ENCODE data around the gene SFPQ. TPM values are rescaled to one million over a fixed set of nuclear protein-coding genes. Genes with fewer than 3 reads are reported as not detected.
"Not testable (repeated sequence)": the region's sequence is repeated elsewhere in the genome, so short reads cannot be mapped to it uniquely, and the experiment has no call there.

The SFPQ gene
- total RNA-seq, 1 experiment from 2014 or later: 299 TPM

DNA sequence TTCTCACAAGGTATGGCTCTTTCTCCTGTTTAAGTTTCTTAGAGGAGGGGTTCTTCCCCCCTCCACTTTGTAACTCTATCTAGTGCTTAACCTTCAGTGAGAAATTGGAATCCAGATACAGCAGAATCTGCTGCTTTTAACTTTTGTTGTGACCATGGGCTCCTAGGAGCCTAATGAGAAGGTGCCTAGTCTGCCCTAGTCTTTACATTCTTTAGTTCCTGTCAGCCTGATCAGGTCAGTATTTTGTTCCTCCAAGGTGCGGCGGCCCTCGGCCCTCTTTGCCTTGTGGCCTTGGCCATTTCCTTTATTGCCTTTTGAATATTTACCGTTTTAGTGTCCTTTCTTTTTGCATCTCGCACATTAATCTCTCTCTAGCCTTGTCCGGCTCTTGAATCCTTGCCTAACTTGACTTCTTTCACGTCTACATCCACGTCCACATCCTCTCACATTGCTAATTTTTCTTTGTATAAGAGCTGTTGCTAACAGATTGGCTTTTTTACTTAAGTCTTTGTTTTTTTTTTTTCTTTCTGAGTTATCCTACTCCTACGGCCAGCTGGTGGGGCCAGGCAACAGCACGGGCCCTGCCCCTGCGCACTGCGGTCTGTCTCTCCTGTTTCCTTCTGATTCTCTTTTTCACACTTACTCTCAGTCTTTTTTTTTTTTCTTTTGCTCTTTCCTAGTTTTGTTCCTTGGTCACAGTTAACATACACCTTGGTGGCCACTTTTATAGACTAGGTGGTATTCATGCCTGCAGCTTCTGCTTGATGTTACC is 49.0 kb downstream of the SFPQ start:
- no peak overlapping the region for H3K4me2 ChIP-seq
- no peaks in the 10 kb centered on the region for H4K20me1 ChIP-seq (ENCODE audit: insufficient read depth)
- DNase-seq: no peak
- H2AFZ ChIP-seq: no peak overlapping the region
- no peaks in the 10 kb centered on the region for H3F3A ChIP-seq (ENCODE audit: insufficient read depth, low read depth)
- no peak overlapping the region for H3K4me3 ChIP-seq
- peaks cover 10% of the 10 kb centered on the region; the same call in 1 of the 2 replicates for H3K27me3 ChIP-seq (ENCODE audit: insufficient read depth, low read depth)
- ChIA-PET POLR2A (ENCODE audit: unreplicated experiment) (no interaction called here), CTCF (no interaction called here)
- H3K9me3 ChIP-seq (ENCODE audit: insufficient read depth, low read depth): no peaks in the 10 kb centered on the region; the same call in 1 of the 2 replicates
- intact Hi-C loops (cut with micrococcal nuclease; ENCODE audit: unreplicated experiment): no loop called here
- H3K4me1 ChIP-seq (replicated peaks; ENCODE audit: insufficient read depth): no peaks in the 10 kb centered on the region
- no TSS peak for BruUV-seq (replicated peaks)
- no peaks in the 10 kb centered on the region for H3K9me2 ChIP-seq (ENCODE audit: insufficient read depth)
- no peaks in the 10 kb centered on the region for H3K36me3 ChIP-seq (ENCODE audit: low read depth)
- H3K27ac ChIP-seq: no peak overlapping the region
- no peaks in the 10 kb centered on the region for H3K79me2 ChIP-seq (ENCODE audit: low read depth)
- TF ChIP-seq EZH2 (IDR thresholded peaks at IDR 0.05; ENCODE audit: low read depth): no peak
- TF ChIP-seq, protein P1, sequence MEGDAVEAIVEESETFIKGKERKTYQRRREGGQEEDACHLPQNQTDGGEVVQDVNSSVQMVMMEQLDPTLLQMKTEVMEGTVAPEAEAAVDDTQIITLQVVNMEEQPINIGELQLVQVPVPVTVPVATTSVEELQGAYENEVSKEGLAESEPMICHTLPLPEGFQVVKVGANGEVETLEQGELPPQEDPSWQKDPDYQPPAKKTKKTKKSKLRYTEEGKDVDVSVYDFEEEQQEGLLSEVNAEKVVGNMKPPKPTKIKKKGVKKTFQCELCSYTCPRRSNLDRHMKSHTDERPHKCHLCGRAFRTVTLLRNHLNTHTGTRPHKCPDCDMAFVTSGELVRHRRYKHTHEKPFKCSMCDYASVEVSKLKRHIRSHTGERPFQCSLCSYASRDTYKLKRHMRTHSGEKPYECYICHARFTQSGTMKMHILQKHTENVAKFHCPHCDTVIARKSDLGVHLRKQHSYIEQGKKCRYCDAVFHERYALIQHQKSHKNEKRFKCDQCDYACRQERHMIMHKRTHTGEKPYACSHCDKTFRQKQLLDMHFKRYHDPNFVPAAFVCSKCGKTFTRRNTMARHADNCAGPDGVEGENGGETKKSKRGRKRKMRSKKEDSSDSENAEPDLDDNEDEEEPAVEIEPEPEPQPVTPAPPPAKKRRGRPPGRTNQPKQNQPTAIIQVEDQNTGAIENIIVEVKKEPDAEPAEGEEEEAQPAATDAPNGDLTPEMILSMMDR (conservative IDR thresholded peaks at IDR 0.05): no peak

DNA sequence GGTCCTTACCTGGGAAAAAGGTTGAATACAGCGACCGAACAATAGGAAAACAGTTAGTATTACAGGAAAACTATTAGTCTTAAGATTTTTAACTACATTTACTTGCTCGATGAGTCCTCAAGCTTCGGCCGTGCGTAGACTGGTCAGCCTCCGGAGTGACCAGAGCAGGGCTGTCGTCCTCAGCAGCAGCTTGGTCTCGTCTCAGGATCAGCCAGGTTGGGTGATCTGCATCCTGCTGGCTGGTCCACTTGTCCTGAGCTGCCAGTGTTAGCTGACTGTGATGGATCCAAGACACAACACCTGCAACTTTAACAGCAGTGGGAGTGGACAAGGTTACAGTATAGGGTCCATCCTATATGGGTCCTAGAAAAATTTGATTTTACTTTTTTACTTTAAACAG is 50.2 kb downstream of the SFPQ start:
- H3K27me3 ChIP-seq (ENCODE audit: insufficient read depth, low read depth): peaks cover 16% of the 10 kb centered on the region; the same call in 1 of the 2 replicates
- BruUV-seq (replicated peaks); H3K4me3 ChIP-seq; H3K9me3 ChIP-seq (ENCODE audit: insufficient read depth, low read depth); H3K4me1 ChIP-seq (replicated peaks; ENCODE audit: insufficient read depth); POLR2A ChIA-PET (ENCODE audit: unreplicated experiment); H2AFZ ChIP-seq; H3K79me2 ChIP-seq (ENCODE audit: low read depth); H4K20me1 ChIP-seq (ENCODE audit: insufficient read depth); H3K27ac ChIP-seq; H3K4me2 ChIP-seq; H3K9me2 ChIP-seq (ENCODE audit: insufficient read depth); DNase-seq; intact Hi-C loops (cut with micrococcal nuclease; ENCODE audit: unreplicated experiment); H3F3A ChIP-seq (ENCODE audit: insufficient read depth, low read depth); CTCF ChIA-PET; H3K36me3 ChIP-seq (ENCODE audit: low read depth): not testable (repeated sequence)

DNA sequence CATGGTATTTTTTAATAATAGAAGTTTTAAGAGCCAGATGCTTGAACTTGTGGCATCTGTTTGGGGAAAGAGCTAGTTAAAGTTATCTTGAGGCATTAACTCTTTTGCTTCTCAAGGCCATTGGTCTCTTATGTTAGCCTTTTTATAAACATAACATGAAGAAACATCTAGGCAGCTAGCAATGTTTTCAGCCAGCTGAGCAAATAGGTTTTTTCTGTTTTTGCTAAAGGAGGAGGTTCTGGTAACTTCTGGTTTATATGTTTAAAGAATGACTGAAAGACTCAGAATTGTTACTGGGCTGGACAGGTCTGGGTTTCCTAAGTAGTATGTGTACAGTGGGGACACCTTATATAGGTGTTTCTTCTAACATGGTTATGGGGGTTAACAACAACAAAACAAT is 50.7 kb downstream of the SFPQ start:
- H3K4me2 ChIP-seq; intact Hi-C loops (cut with micrococcal nuclease; ENCODE audit: unreplicated experiment); BruUV-seq (replicated peaks); H3K4me1 ChIP-seq (replicated peaks; ENCODE audit: insufficient read depth); H3K9me2 ChIP-seq (ENCODE audit: insufficient read depth); H3F3A ChIP-seq (ENCODE audit: insufficient read depth, low read depth); H3K36me3 ChIP-seq (ENCODE audit: low read depth); H3K9me3 ChIP-seq (ENCODE audit: insufficient read depth, low read depth); H3K79me2 ChIP-seq (ENCODE audit: low read depth); H4K20me1 ChIP-seq (ENCODE audit: insufficient read depth); POLR2A ChIA-PET (ENCODE audit: unreplicated experiment); H3K4me3 ChIP-seq; H3K27ac ChIP-seq; DNase-seq; CTCF ChIA-PET; H2AFZ ChIP-seq: not testable (repeated sequence)
- H3K27me3 ChIP-seq (ENCODE audit: insufficient read depth, low read depth): peaks cover 20% of the 10 kb centered on the region; the same call in 1 of the 2 replicates

DNA sequence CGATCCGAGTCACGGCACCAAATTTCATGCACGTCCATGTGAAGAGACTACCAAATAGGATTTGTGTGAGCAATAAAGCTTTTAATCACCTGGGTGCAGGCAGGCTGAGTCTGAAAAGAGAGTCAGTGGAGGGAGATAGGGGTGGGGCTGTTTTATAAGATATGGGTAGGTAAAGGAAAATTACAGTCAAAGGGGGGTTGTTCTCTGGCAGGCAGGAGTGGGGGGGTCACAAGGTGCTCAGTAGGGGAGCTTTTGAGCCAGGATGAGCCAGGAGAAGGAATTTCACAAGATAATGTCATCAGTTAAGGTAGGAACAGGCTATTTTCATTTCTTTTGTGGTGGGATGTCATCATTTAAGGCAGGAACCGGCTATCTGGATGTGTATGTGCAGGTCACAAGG is 55.4 kb downstream of the SFPQ start:
- POLR2A ChIA-PET (ENCODE audit: unreplicated experiment); H3K27ac ChIP-seq; H3K4me3 ChIP-seq; H3K9me2 ChIP-seq (ENCODE audit: insufficient read depth); CTCF ChIA-PET; H3K36me3 ChIP-seq (ENCODE audit: low read depth); H3K79me2 ChIP-seq (ENCODE audit: low read depth); BruUV-seq (replicated peaks); H3K4me2 ChIP-seq; H3K9me3 ChIP-seq (ENCODE audit: insufficient read depth, low read depth); H2AFZ ChIP-seq; intact Hi-C loops (cut with micrococcal nuclease; ENCODE audit: unreplicated experiment); H4K20me1 ChIP-seq (ENCODE audit: insufficient read depth); DNase-seq; H3F3A ChIP-seq (ENCODE audit: insufficient read depth, low read depth); H3K4me1 ChIP-seq (replicated peaks; ENCODE audit: insufficient read depth): not testable (repeated sequence)
- H3K27me3 ChIP-seq (ENCODE audit: insufficient read depth, low read depth): peaks cover 26% of the 10 kb centered on the region
